ENCODE results near the gene CLSTN1. TPM values are rescaled to one million over a fixed set of nuclear protein-coding genes. Genes with fewer than 3 reads are reported as not detected.

The CLSTN1 gene
- total and polyA plus RNA-seq, 10 of the 15 experiments (the other 5 are each of a cell fraction or from before 2014, with no cell fraction given): 2.7 to 64.4 (median 23.2) TPM

GRCh38 chr1:9821710-9822109, 2.1 kb downstream of the CLSTN1 start:
- TF ChIP-seq LARP7 (IDR thresholded peaks at IDR 0.05) (no peak), SREBF2 (IDR thresholded peaks at IDR 0.05; ENCODE audit: low read length) (no peak), NKRF (conservative IDR thresholded peaks at IDR 0.05) (no peak), RAD51 (IDR thresholded peaks at IDR 0.05) (no peak)
- H3K4me2 ChIP-seq (ENCODE audit: control insufficient read depth, insufficient read depth): peak overlapping the region; percentile 78

More at GRCh38 chr1:9821710-9822109, 2.1 kb downstream of the CLSTN1 start:
- Histone ChIP-seq H3K27ac (ENCODE audit: control insufficient read depth, insufficient read depth) (no peak overlapping the region), H3K27me3 (replicated peaks in 1 of 2; ENCODE audit: control insufficient read depth in 2 of 2, insufficient read depth in 2 of 2, low read length in 1 of 2) (no peaks in the 10 kb centered on the region), H3K9ac (ENCODE audit: control insufficient read depth, insufficient read depth, low read length) (peak overlapping the region; percentile 81; the same call in 1 of the 2 replicates), H3K79me2 (ENCODE audit: control insufficient read depth, insufficient read depth, low read length) (peaks cover 54% of the 10 kb centered on the region), H2AFZ (ENCODE audit: control insufficient read depth, low read depth, low read length) (no peak overlapping the region), H3K36me3 (ENCODE audit: control insufficient read depth in 2 of 2, insufficient read depth in 2 of 2, low read length in 1 of 2) (no peaks in the 10 kb centered on the region), H3K4me3 (peak overlapping the region; percentile 96), H3K9me3 (replicated peaks; ENCODE audit: control insufficient read depth, insufficient read depth, low read length) (no peaks in the 10 kb centered on the region; the same call in 2 of the 3 replicates), H3K4me1 (ENCODE audit: control insufficient read depth, insufficient read depth, low read length) (peaks cover 26% of the 10 kb centered on the region), H4K20me1 (ENCODE audit: control insufficient read depth, insufficient read depth) (no peaks in the 10 kb centered on the region)
- WGBS (ENCODE audit: insufficient coverage, insufficient replicate concordance, low lambda C conversion rate, missing lambda C conversion rate): 62% methylated on average over 4 of the region's 4 CpGs
- ChIA-PET RAD21 (ENCODE audit: unreplicated experiment) (interaction anchor here (0.8 to 1.5 kb wide), 3 partner anchors 35 to 39 kb away, joined by 3 to 11 read pairs (median 4); no protein-coding TSS in a partner anchor), SMC1A (ENCODE audit: uncharacterized antibody, unreplicated experiment) (interaction anchor here (0.8 to 7.2 kb wide), 4 partner anchors 10 to 45 kb away, joined by 3 to 49 read pairs (median 5); no protein-coding TSS in a partner anchor), CTCF (interaction anchor here (0.9 to 4.4 kb wide), 7 partner anchors 9 to 196 kb away, joined by 3 to 40 read pairs (median 3); no protein-coding TSS in a partner anchor), POLR2A (interaction anchor here (1.2 kb wide), 1 partner anchor 22 kb away, joined by 3 read pairs; no protein-coding TSS in a partner anchor)
- intact Hi-C loops (cut with micrococcal nuclease; ENCODE audit: unreplicated experiment): loop anchor here (2.0 kb wide), 2 partner anchors 35 to 43 kb away; no protein-coding TSS in a partner anchor
- DNase-seq (ENCODE audit: low read depth, low spot score): no peak
- FAIRE-seq: no peak
- in situ Hi-C loops (cut with MboI): no loop called here
- no TSS peak for BruUV-seq (replicated peaks)
- ATAC-seq: no peak
